ENCODE measurements around the gene P3H1. TPM values are rescaled to one million over a fixed set of nuclear protein-coding genes. Genes with fewer than 3 reads are reported as not detected.
A peak's percentile ranks its signal among the peaks of the same experiment; 100 is the strongest.

P3H1 gene
- total RNA-seq, 1 donor from 2014 or later: 44.4 TPM

GRCh38 chr1:42797979-42798378, 31.2 kb upstream of the P3H1 start:
- no peak for TF ChIP-seq CTCF (conservative IDR thresholded peaks at IDR 0.05; ENCODE audit: low read depth, low read length)
- no peak overlapping the region for H3K4me3 ChIP-seq (ENCODE audit: low read depth, low read length)
- no peak for DNase-seq (ENCODE audit: low read depth)

- TF ChIP-seq CTCF (conservative IDR thresholded peaks at IDR 0.05; ENCODE audit: low read depth, low read length): no peak
- no peak for DNase-seq (ENCODE audit: low read depth)
Measured at GRCh38 chr1:42797414-42797813, 30.6 kb upstream of the P3H1 start.

GRCh38 chr1:42793824-42794223, 27.0 kb upstream of the P3H1 start:
- no peak overlapping the region for H3K4me3 ChIP-seq (ENCODE audit: low read depth, low read length)
- DNase-seq (ENCODE audit: low read depth): no peak

More at GRCh38 chr1:42797414-42797813, 30.6 kb upstream of the P3H1 start:
- no peak overlapping the region for H3K4me3 ChIP-seq (ENCODE audit: low read depth, low read length)

GRCh38 chr1:42788021-42788420, 21.2 kb upstream of the P3H1 start:
- no peak overlapping the region for H3K4me3 ChIP-seq (ENCODE audit: low read depth, low read length)
- no peak for TF ChIP-seq CTCF (conservative IDR thresholded peaks at IDR 0.05; ENCODE audit: low read depth, low read length)
- no peak for DNase-seq (ENCODE audit: low read depth)

More at GRCh38 chr1:42793824-42794223, 27.0 kb upstream of the P3H1 start:
- no peak for TF ChIP-seq CTCF (conservative IDR thresholded peaks at IDR 0.05; ENCODE audit: low read depth, low read length)

GRCh38 chr1:42786097-42786496, 19.3 kb upstream of the P3H1 start:
- no peak overlapping the region for H3K4me3 ChIP-seq (ENCODE audit: low read depth, low read length)
- DNase-seq (ENCODE audit: low read depth): no peak
- TF ChIP-seq CTCF (conservative IDR thresholded peaks at IDR 0.05; ENCODE audit: low read depth, low read length): no peak

GRCh38 chr1:42784946-42785693, 18.3 kb upstream of the P3H1 start, which contains the start of gene TMEM269:
TSS of gene TMEM269 (plus strand) at chr1:42784991. CDS start at chr1:42789894, 4,903 bp downstream.
- TF ChIP-seq CTCF (conservative IDR thresholded peaks at IDR 0.05; ENCODE audit: low read depth, low read length): no peak
- DNase-seq (ENCODE audit: low read depth): no peak
- H3K4me3 ChIP-seq (ENCODE audit: low read depth, low read length): peak within 1 kb of the TSS; percentile 40

- TF ChIP-seq CTCF (conservative IDR thresholded peaks at IDR 0.05; ENCODE audit: low read depth, low read length): no peak
- no peak for DNase-seq (ENCODE audit: low read depth)
- H3K4me3 ChIP-seq (ENCODE audit: low read depth, low read length): no peak overlapping the region
Measured at GRCh38 chr1:42784547-42784945, 17.7 kb upstream of the P3H1 start.

Data from epithelial cell of proximal tubule (primary cell).